HTR-8/SVneo (cell line): Measurements from ENCODE around the gene CDH13.

Experiments used
- DNase-seq: peaks from one replicate; pipeline ENCODE4 v3.0.0; 2011; ENCODE audit warnings: low spot score, mixed read lengths; ENCODE audit not compliant: insufficient read length
- FAIRE-seq: peaks from 2 replicates; lab custom pipeline; 2011; peaks lifted over from hg19 to GRCh38; lab: Jason Lieb, UNC

Gene CDH13

GRCh38 chr16:83629426-83629825 is 1002.7 kb downstream of the CDH13 start:
- DNase-seq (no peak), FAIRE-seq (no peak)

- DNase-seq (no peak), FAIRE-seq (no peak)
Observed at GRCh38 chr16:83629836-83630235, 1003.1 kb downstream of the CDH13 start.

GRCh38 chr16:83630979-83631378 is 1004.2 kb downstream of the CDH13 start:
- no peak for DNase-seq
- no peak for FAIRE-seq

- no peak for FAIRE-seq
- DNase-seq: no peak
Observed at GRCh38 chr16:83633286-83633685, 1006.5 kb downstream of the CDH13 start.

- peak; percentile 4 for FAIRE-seq
- no peak for DNase-seq
Observed at GRCh38 chr16:83648347-83648746, 1021.6 kb downstream of the CDH13 start.

GRCh38 chr16:83651871-83652270 is 1025.1 kb downstream of the CDH13 start:
- FAIRE-seq: no peak

GRCh38 chr16:83652943-83653342 is 1026.2 kb downstream of the CDH13 start:
- DNase-seq (no peak), FAIRE-seq (no peak)

More at GRCh38 chr16:83651871-83652270, 1025.1 kb downstream of the CDH13 start:
- DNase-seq: no peak

GRCh38 chr16:83653785-83654184 is 1027.0 kb downstream of the CDH13 start:
- FAIRE-seq (peak; percentile 94), DNase-seq (peak; percentile 24)

- no peak for FAIRE-seq
- no peak for DNase-seq
Observed at GRCh38 chr16:83660282-83660681, 1033.5 kb downstream of the CDH13 start.

GRCh38 chr16:83661656-83662055 is 1034.9 kb downstream of the CDH13 start:
- no peak for FAIRE-seq
- no peak for DNase-seq

- FAIRE-seq (no peak), DNase-seq (no peak)
Observed at GRCh38 chr16:83666449-83666848, 1039.7 kb downstream of the CDH13 start.

GRCh38 chr16:83669456-83669855 is 1042.7 kb downstream of the CDH13 start:
- FAIRE-seq (no peak), DNase-seq (no peak)

- no peak for FAIRE-seq
- DNase-seq: no peak
Observed at GRCh38 chr16:83674931-83675535, 1048.3 kb downstream of the CDH13 start.

- no peak for FAIRE-seq
- no peak for DNase-seq
Observed at GRCh38 chr16:83676086-83676485, 1049.3 kb downstream of the CDH13 start.

GRCh38 chr16:83680980-83681379 is 1054.2 kb downstream of the CDH13 start:
- DNase-seq (no peak), FAIRE-seq (no peak)

- DNase-seq (no peak), FAIRE-seq (no peak)
Observed at GRCh38 chr16:83681381-83681956, 1054.7 kb downstream of the CDH13 start.

- DNase-seq (no peak), FAIRE-seq (peak; percentile 65)
Observed at GRCh38 chr16:83682116-83682867, 1055.5 kb downstream of the CDH13 start.

- DNase-seq: no peak
- no peak for FAIRE-seq
Observed at GRCh38 chr16:83682868-83683235, 1056.1 kb downstream of the CDH13 start.

GRCh38 chr16:83685615-83686165 is 1058.9 kb downstream of the CDH13 start:
- DNase-seq: no peak

GRCh38 chr16:83686726-83687125 is 1060.0 kb downstream of the CDH13 start:
- FAIRE-seq (peak; percentile 26), DNase-seq (no peak)

More at GRCh38 chr16:83685615-83686165, 1058.9 kb downstream of the CDH13 start:
- FAIRE-seq: no peak

- peak; percentile 94 for FAIRE-seq
Observed at GRCh38 chr16:83689385-83689831, 1062.6 kb downstream of the CDH13 start.

More at GRCh38 chr16:83689385-83689831, 1062.6 kb downstream of the CDH13 start:
- peak; percentile 84 for DNase-seq
